ENCODE results near the gene OR2J3. TPM values are rescaled to one million over a fixed set of nuclear protein-coding genes. Genes with fewer than 3 reads are reported as not detected.
"Not testable (repeated sequence)": the region's sequence is repeated elsewhere in the genome, so short reads cannot be mapped to it uniquely, and the experiment has no call there.

The OR2J3 gene
- total RNA-seq = not detected

DNA sequence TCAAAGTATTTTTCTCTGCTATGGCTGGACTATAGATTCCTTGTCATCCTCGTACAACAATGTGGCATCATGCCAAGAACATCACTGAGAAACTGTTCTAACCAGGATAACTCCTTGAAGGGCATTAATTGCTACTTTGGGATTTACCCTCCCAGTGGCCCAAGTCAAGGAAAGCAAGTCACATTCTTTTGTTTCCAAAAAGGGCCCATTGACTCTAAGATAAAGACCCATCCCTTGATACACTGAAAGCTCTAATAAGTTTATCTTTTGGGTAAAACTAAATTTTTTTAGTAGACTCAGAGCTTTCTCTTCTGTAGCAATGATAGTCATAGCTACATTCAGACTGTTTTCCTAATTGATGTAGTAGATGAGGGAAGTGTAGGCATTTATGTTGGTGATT lies at the start of gene OR2J3:
Gene OR2J3 (plus strand): TSS at position 301 of the 400 bp plus-strand sequence. CDS start 3,833 bp downstream, outside the sequence.
- ATAC-seq (no peak), DNase-seq (ENCODE audit: low spot score) (no peak)

DNA sequence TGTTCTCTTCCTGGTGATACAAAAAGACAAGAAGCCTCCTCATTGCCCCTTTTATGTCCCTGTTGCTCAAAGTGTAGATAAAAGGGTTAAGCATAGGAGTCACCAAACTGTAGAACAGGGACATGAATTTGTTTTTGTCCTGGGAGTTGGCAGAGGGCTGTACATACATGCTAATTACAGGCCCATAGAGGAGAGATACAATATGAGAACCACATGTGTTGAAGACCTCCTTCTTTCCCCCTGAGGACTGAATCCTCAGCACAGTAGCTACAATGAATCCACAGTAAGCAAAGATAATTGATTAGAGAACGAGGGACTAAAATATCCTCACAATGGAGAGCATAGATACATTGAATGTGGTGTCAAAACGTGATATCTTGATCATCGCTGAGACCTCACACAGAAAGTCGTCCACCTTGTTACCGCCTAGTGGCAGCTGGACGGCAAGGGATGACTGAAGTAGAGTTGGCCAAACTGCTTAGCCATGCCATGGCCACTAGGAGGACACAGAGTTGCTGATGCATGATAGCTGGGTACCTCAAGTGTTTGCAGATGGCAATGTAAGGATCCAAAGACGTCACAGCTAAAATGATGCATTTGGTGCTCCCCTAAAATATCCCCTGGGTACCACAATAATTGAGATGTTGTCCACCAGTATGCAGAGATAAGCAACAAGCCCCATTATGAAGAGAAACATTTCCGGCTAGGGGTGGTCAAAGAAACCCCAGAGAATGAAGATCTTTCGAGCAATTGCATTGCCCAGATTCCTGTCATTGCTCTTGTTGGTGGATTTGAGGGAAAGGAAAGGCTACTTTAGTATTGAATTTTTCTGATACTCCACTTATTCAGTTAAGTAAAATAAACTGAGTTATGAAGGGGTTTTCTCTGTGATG lies 35.8 kb upstream of the OR2J3 start:
- DNase-seq (ENCODE audit: low spot score) = peak; percentile 46
- ATAC-seq = peak; percentile 97

DNA sequence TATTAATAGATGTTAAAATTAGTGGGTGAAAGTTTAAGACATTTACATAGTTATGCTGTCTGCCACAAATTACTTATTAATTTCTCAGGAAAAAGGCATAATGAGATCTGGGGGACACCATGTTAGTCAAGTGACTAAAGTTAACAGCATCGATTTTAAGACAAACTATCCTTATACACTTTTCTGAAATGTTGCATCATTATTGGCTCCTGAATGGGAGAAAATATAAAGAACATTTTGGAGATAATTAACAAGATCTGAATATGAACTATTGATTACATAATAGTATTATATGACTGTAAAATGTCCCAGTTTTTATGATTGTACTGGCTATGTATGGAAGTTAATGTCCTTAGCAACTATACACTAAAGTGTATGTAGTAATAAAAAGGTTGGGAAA lies 28.7 kb upstream of the OR2J3 start:
- DNase-seq (ENCODE audit: low spot score) = no peak

DNA sequence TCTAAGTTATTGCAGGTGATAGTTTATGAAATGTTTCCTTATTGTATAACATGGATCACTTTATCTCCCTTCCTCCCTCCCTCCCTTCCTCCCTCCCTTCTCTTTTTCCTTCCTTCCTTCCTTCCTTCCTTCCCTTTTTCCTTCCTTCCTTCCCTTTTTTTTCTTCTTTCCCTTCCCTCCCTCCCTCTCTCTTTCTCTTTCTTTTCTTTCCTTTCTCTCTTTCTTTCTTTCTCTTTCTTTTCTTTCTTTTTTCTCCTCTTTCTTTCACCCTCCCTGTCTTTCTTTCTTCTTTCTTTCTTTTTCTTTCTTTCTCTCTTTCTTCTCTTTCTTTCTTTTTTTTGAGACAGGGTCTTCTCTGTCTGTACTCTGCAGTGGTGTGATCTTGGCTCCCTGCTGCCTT lies 26.5 kb upstream of the OR2J3 start:
- ATAC-seq (no peak), DNase-seq (ENCODE audit: low spot score) (no peak)

More for the DNA sequence above, 28.7 kb upstream of the OR2J3 start:
- ATAC-seq = no peak

DNA sequence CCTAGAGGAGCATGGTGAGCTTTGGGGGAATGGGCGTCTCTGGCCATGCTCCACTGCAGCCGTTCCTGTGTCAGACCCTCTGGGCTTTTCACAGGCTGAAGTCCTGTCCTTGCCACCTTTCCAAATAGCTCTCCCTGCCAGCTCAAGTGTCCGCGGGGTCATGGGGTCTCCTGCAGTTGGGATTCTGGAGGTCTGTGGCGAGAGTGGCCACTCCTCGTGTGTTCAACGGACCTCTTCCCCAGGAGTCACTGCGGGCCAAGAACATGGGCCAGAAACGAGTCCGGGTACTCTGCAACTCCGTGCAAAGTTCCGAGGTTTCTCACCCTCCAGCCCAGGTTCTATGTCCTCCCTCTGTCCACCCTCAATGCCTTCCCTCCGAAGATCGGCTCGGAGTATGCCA lies 25.4 kb upstream of the OR2J3 start:
- DNase-seq (ENCODE audit: low spot score) = no peak
- no peak for ATAC-seq

DNA sequence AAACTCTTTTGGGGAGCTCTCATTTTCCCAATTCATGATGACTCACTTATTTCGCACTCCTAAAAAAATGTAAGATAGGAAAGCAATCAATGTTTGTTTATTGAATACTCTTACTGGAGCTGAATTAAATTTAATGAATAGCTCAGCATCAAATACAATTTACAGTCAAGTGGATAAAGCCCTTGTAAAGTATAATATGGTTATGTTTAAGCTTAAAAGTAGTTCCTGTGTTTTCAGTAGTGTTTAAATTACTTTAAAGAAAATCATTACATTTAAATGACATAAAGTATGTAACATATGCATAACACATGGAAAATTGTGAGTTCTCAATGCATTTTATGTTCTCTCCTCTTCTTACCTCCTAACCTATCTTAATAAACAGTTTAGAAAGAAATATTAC lies 20.6 kb upstream of the OR2J3 start, which contains the start of gene OR2B3:
Gene OR2B3 (minus strand): TSS at position 101 of the 400 bp plus-strand sequence. CDS start 65 bp downstream, at position 36.
- no peak for DNase-seq (ENCODE audit: low spot score)
- ATAC-seq = no peak

DNA sequence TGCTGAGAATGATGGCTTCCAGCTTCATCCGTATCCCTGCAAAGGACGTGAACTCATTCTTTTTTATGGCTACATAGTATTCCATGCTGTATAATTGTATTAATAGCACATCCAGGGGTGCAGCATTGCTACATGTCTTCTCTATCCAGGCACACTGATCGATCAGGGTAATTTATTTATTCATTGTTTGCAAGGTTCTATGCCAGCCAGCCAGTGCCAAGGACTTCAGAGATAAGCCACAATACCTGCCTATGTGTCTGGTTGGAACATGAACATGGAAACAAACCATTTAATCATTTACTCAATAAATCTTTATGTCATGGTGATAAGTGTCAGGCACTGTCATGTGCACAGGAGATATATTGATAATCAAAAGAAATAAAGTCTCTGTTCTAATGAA lies 14.9 kb upstream of the OR2J3 start:
- no peak for ATAC-seq
- no peak for DNase-seq (ENCODE audit: low spot score)

DNA sequence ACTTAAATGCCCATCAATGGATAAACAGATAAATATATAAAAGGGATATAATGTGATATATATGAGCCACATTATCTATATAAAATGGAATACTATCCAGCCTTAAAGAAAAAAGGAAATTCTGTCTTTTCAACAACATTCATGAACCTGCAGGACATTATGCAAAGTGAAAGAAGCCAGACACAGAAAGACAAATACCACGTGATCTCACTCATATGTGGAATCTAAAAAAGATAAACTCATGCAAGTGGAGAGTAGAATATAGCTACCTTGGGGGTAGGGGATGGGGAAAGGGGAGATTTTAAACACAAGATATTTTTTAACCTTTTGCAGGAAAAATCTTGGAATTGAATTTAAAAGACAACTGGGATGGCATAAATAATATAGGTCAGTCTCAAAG lies 10.1 kb upstream of the OR2J3 start:
- ATAC-seq (no peak), DNase-seq (ENCODE audit: low spot score) (no peak)

DNA sequence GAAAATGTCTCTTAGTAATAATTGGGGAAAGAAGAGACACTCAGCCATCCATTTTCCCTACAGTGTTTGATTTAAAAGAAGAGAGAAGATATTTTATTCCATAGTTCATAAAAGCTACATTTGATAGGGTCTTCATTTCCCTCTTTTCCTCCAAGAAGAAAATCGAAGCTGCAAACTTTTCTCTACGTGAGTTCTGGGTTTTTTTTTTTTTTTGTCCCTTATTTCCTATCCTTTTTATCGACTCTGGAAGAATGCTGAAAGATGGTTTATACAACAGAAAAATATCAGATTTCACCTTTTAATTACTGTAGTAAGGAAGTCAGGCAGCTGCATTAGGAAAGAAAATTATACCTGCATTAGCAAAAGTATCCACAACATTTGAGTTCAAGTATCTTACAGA lies 8.7 kb upstream of the OR2J3 start, which contains the start of gene OR2J1:
Gene OR2J1 (plus strand): TSS at position 301 of the 400 bp plus-strand sequence. CDS start 1,453 bp downstream, outside the sequence.
- DNase-seq (ENCODE audit: low spot score) (no peak), ATAC-seq (no peak)

DNA sequence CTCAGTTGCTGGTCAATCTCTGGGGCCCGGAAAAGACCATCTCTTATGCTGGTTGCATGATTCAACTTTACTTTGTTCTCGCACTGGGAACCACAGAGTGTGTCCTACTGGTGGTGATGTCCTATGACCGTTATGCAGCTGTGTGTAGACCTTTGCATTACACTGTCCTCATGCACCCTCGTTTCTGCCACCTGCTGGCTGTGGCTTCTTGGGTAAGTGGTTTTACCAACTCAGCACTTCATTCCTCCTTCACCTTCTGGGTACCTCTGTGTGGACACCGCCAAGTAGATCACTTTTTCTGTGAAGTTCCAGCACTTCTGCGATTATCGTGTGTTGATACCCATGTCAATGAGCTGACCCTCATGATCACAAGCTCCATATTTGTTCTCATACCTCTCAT lies 4.3 kb downstream of the OR2J3 start:
- DNase-seq (ENCODE audit: low spot score) = no peak

DNA sequence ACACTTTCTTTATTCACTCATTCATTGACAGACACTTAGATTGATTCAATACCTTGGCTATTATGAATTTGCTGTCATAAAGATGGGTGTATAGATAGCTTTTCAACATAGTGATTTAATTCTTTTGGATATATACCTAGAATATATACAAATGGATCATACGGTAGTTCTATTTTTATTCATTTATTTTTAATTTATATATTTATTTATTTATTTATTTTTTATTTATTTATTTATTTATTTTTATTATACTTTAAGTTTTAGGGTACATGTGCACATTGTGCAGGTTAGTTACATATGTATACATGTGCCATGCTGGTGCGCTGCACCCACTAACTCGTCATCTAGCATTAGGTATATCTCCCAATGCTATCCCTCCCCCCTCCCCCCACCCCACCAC lies 7.1 kb downstream of the OR2J3 start:
- DNase-seq (ENCODE audit: low spot score); ATAC-seq: not testable (repeated sequence)

More for the DNA sequence above, 4.3 kb downstream of the OR2J3 start:
- peak; percentile 44 for ATAC-seq

DNA sequence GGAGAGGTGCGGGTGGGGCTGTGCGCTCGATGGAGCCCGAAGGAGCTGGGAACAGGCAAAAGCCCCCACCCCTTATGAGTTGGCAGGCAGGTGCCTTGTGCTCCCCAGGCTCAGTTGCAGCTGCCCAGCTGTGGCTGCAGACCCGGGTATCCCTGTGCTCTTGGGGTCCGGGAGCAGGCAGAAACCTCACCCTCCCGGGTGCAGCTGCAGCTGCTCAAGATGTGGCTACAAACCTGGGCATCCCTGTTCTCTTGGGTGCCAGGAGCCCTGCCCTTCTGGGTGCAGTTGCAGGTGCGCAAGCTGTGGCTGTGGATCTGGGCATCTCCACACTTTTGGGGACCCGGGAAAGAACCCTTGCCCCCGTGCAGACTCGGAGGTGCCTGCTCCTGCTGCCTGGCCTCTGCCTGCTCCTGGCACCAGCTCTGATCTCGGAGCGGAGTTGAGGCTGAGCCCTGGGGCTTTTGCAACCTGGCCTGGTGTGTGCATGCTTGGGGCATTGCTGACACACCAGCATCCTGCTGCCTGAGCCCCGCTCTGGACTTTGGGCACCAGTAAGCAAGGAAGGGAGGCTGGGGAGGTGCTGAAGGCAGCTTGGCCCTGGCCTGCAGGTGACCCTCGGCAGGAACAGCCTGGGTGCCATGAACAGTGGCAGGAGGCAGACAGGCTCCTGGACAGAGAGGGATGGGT lies 21.6 kb downstream of the OR2J3 start:
- ATAC-seq = no peak
- no peak for DNase-seq (ENCODE audit: low spot score)

DNA sequence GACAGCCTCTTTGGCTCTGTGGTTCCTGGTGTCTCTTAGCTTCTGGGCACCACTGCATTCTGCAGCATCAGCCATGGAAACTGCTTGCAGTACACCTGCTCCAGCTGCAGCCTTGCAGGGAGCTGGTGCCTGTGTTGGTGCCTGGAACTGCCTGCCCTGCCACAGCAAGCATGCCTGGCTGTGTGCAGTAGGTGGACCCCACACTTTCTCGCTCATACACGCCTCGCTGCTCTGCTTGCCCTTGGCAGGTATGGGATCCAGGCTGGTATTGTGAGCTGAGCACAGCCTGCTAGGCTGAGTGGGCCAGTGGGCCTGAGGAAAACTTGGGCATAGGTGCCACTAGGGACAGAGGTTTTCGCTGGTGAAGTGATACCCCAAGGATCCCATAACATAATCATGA lies 22.8 kb downstream of the OR2J3 start:
- DNase-seq (ENCODE audit: low spot score) (no peak), ATAC-seq (no peak)

DNA sequence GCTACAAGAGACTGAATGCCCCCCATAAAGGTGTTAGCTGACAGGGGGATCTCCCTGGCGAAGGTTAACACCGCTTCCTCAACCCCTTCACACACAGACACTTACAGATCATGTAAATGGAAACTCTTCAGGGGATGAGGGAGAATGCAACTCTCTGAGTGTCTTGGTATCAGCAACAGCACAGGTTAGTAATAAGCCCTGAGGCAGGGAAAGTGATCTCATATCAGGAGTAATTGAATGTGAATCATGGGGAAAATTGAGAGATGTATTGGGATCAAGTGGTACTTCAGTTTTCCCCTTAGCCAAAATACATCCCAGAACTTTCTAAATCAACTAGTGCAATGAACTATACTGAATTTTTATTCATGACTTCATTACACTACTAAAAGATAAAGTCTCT lies 23.8 kb downstream of the OR2J3 start:
- DNase-seq (ENCODE audit: low spot score) (no peak), ATAC-seq (no peak)

DNA sequence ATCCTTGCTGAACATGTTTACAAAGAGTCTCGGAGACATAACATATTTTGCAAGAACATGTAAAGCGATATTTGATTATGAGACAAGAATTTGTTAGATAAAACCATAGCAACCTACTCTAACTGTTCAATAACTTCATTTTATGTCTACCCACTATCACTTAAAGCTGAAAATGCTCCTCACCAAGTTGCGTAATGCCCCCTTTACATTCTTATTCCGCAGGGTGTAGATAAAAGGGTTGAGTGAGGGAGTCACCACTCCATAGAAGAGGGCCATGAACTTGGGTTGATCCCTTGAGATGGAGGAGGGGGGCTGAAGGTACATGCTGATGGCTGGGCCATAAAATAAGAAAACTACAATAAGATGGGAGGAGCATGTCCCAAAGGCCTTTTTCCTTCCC lies 29.9 kb downstream of the OR2J3 start:
- DNase-seq (ENCODE audit: low spot score) (no peak), ATAC-seq (no peak)

DNA sequence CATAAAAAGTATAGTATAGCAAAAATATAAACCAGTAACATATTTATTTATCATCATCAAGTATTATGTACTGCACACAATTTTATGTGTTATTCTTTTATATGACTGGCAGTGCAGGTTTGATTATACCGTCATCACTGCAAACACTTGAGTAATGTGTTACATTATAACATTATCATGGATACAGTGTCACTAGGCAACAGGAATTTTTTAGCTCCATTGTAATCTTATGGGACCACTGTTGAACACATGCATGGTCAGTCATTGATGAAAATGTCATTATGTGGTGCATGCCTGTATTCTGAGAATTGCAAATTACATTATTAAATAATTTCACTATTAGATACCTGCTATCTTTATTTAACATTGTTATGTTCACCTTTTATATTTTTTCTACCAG lies 33.7 kb downstream of the OR2J3 start:
- ATAC-seq = no peak
- no peak for DNase-seq (ENCODE audit: low spot score)

DNA sequence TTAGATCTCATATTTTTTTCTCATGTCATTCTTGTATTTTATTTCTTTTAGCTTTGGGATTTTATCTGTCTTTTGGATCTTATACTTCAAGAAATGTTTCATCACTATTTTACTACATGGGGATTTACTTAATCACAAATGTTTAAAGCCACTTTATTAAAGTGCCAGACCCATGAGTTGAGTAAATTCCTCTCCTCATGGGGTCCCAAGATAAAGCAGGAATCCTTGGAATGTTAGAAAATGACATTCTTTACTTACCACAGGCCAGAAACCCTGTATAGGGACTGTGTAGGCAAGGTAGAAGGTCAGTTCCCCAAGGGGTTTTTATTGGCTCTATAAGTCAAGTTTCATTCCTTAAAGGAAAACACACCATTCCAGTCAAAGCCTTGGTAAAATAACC lies 34.5 kb downstream of the OR2J3 start:
- DNase-seq (ENCODE audit: low spot score) (no peak), ATAC-seq (no peak)

DNA sequence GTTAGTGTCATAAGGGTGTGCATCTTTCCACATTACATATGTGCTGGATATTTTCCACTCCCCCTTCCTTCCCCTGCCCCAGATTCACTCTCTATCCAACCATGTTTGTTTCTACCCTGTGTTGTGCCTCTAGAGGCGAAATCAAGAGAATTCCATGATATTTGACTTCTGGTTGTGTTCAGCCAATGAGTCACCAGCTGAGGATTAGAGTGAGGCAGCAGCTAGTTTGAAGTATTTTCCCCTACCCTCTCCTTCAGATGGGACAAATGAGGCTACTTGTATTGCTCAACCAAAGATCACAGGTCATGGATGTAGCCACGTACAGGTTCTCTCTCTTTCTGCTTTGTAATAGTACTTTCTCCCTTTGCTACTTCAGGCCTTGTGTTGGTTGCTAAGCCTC lies 38.3 kb downstream of the OR2J3 start:
- DNase-seq (ENCODE audit: low spot score) (no peak), ATAC-seq (no peak)

DNA sequence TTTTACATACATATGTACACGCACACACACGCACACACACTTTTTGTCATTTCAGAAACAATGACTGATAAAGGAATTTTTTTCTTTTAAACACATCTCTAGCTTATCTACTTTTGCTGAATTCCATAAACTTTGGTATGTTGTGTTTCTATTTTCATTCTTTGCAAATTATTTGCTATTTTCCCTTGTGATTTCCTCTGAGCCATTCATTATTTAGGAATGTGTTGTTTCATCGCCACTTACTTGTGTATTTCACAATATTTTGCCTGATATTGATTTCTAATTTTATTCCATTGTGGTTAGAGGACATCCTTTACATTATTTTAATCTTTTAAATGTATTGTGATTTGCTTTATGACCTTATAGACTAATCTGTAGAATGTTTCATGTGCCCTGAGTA lies 39.2 kb downstream of the OR2J3 start:
- ATAC-seq (no peak), DNase-seq (ENCODE audit: low spot score) (no peak)

DNA sequence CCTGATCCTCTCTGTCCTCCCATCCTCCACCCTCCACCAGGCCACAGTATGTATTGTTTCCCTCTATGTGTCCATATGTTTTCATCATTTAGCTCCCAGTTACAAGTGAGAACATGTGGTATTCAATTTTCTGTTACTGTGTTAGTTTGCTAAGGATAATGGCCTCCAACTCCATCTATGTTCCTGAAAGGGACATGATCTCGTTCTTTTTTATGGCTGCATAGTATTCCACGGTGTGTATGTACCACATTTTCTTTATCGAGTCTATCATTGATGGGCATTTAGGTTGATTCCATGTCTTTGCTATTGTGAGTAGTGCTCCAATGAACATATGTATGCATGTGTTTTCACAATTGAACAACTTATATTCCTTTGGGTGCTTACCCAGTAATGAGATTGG lies 41.6 kb downstream of the OR2J3 start:
- not testable (repeated sequence) for DNase-seq (ENCODE audit: low spot score); ATAC-seq

DNA sequence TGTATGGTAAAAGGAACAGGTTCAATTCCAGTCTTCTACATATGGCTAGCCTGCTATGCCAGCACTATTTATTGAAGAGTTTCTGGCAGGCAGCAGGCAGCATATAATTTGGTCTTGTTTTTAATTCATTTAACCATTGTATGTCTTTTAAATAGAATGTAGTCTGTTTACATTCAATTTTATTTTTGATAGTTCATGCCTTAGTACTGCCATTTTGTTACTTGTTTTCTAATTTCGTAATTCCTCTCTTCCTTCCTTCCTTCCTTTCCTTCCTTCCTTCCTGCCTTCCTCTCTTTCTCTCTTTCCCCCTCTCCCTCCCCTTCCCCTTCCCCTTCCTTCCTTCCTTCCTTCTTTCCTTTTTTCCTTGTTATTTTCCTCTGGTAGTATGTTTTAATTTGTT lies 45.2 kb downstream of the OR2J3 start:
- no peak for ATAC-seq
- DNase-seq (ENCODE audit: low spot score) = no peak

DNA sequence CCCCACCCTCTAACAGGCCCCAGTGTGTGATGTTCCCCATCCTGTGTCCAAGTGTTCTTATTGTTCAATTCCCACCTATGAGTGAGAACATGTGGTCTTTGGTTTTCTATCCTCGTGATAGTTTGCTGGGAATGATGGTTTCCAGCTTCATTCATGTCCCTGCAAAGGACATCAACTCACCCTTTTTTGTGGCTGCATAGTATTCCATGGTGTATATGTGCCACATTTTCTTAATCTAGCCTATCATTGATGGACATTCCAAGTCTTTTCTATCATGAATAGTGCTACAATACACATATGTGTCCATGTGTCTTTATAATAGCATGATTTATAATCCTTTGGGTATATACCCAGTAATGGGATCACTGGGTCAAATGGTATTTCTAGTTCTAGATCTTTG lies 47.3 kb downstream of the OR2J3 start:
- ATAC-seq; DNase-seq (ENCODE audit: low spot score): not testable (repeated sequence)

All from left lobe of liver (tissue), 2 donors.